WTC11 (cell line): ENCODE results near the gene SPIRE1. TPM values are rescaled to one million over a fixed set of nuclear protein-coding genes. Genes with fewer than 3 reads are reported as not detected.

Experiments used
- ATAC-seq: fragments of 200-7000 bp; cut with Tn5 transposase; 2 replicates; pipeline ENCODE4 v1.10.0; 2021; ENCODE audit warnings: mild to moderate bottlenecking, moderate library complexity
- CTCF ChIA-PET: fragments of 300-600 bp; sonication (Branson Sonifier 250); formaldehyde crosslinking; loops from one replicate; lab custom pipeline; 2021; ENCODE audit warnings: antibody characterized with exemption; lab: Charles Lee
- POLR2A ChIA-PET: fragments of 350-600 bp; sonication (Branson Sonifier 250); formaldehyde crosslinking; loops from one replicate; lab custom pipeline; 2021; ENCODE audit warnings: antibody characterized with exemption; lab: Charles Lee
- DNase-seq: peaks from one replicate; pipeline ENCODE4 v3.0.0; 2021; ENCODE audit warnings: low spot score
- H3K27ac Mint-ChIP-seq: 2 replicates; pipeline ENCODE4 v1.8.0; 2021; ENCODE audit warnings: mixed read lengths
- H3K27me3 Mint-ChIP-seq: 2 replicates; pipeline ENCODE4 v1.8.0; 2021; ENCODE audit warnings: low read depth, mild to moderate bottlenecking, moderate library complexity, mixed read lengths
- H3K36me3 Mint-ChIP-seq: 2 replicates; pipeline ENCODE4 v1.8.0; 2021; ENCODE audit warnings: mixed read lengths
- H3K4me1 Mint-ChIP-seq: 2 replicates; pipeline ENCODE4 v1.8.0; 2022; ENCODE audit warnings: mixed read lengths
- H3K4me3 Mint-ChIP-seq: 2 replicates; pipeline ENCODE4 v1.8.0; 2021; ENCODE audit warnings: mild to moderate bottlenecking, moderate library complexity, mixed read lengths
- H3K9me3 Mint-ChIP-seq: 2 replicates; pipeline ENCODE4 v1.8.0; 2021; ENCODE audit warnings: mixed read lengths
- CBFB ChIP-seq: sonication (generic); formaldehyde crosslinking; IDR thresholded peaks from 2 replicates; pipeline ENCODE4 v1.8.1; 2022; ENCODE audit warnings: mild to moderate bottlenecking, low read depth, missing genetic modification reagents
- FOXJ3 ChIP-seq: sonication (generic); formaldehyde crosslinking; IDR thresholded peaks from 2 replicates; pipeline ENCODE4 v1.9.0; 2021; ENCODE audit warnings: missing genetic modification reagents, mild to moderate bottlenecking, borderline replicate concordance
- FOXP1 ChIP-seq: sonication (generic); formaldehyde crosslinking; IDR thresholded peaks from 2 replicates; pipeline ENCODE4 v1.8.0; 2022; ENCODE audit warnings: missing genetic modification reagents, mild to moderate bottlenecking, moderate library complexity, borderline replicate concordance
- GRHL2 ChIP-seq: fragments of 250-450 bp; sonication (Bioruptor Pico); IDR thresholded peaks from 2 replicates; pipeline ENCODE4 v1.8.0; 2022; ENCODE audit warnings: mild to moderate bottlenecking, moderate library complexity; ENCODE audit not compliant: insufficient replicate concordance, severe bottlenecking
- MYBL2 ChIP-seq: sonication (generic); formaldehyde crosslinking; IDR thresholded peaks from 2 replicates; pipeline ENCODE4 v1.8.1; 2023; ENCODE audit warnings: mild to moderate bottlenecking, moderate library complexity, missing genetic modification reagents
- NFATC4 ChIP-seq: fragments of 250-450 bp; sonication (Bioruptor Pico); IDR thresholded peaks from 2 replicates; pipeline ENCODE4 v1.9.0; 2021; ENCODE audit warnings: mild to moderate bottlenecking
- OVOL2 ChIP-seq: fragments of 250-450 bp; sonication (Bioruptor Pico); IDR thresholded peaks from 2 replicates; pipeline ENCODE4 v1.9.0; 2021; ENCODE audit warnings: mild to moderate bottlenecking, borderline replicate concordance
- PRRX2 ChIP-seq: fragments of 250-450 bp; sonication (Bioruptor Pico); IDR thresholded peaks from 2 replicates; pipeline ENCODE4 v1.8.0; 2021; ENCODE audit warnings: mild to moderate bottlenecking
- RORB ChIP-seq: fragments of 250-450 bp; sonication (Bioruptor Pico); IDR thresholded peaks from 2 replicates; pipeline ENCODE4 v1.9.0; 2021; ENCODE audit warnings: mild to moderate bottlenecking
- ZNF121 ChIP-seq: sonication (generic); formaldehyde crosslinking; IDR thresholded peaks from 2 replicates; pipeline ENCODE4 v1.8.0; 2023; ENCODE audit warnings: missing genetic modification reagents
- ZNF232 ChIP-seq: sonication (generic); formaldehyde crosslinking; IDR thresholded peaks from 2 replicates; pipeline ENCODE4 v1.8.0; 2022; ENCODE audit warnings: mild to moderate bottlenecking, missing genetic modification reagents
- ZNF317 ChIP-seq: sonication (generic); formaldehyde crosslinking; IDR thresholded peaks from 2 replicates; pipeline ENCODE4 v1.8.1; 2023; ENCODE audit warnings: low read depth, mild to moderate bottlenecking, moderate library complexity, missing genetic modification reagents, borderline replicate concordance
- total RNA-seq: library from RNA; stranded (reverse); gene quantifications from 3 replicates; pipeline ENCODE4 v1.2.3, GENCODE V29; 2021
- TF ChIP-seq, protein P1 (sequence below): sonication (generic); formaldehyde crosslinking; IDR thresholded peaks from 2 replicates; pipeline ENCODE4 v1.8.1; 2023; ENCODE audit warnings: mild to moderate bottlenecking, missing genetic modification reagents, moderate library complexity
- TF ChIP-seq, protein P2 (sequence below): fragments of 250-450 bp; sonication (Bioruptor Pico); IDR thresholded peaks from 2 replicates; pipeline ENCODE4 v2.1.2; 2022; ENCODE audit warnings: mild to moderate bottlenecking, moderate library complexity
- TF ChIP-seq, protein P3 (sequence below): fragments of 250-450 bp; sonication (Bioruptor Pico); IDR thresholded peaks from 2 replicates; pipeline ENCODE4 v1.9.0; 2021; ENCODE audit warnings: mild to moderate bottlenecking
- TF ChIP-seq, protein P4 (sequence below): sonication (generic); formaldehyde crosslinking; IDR thresholded peaks from 2 replicates; pipeline ENCODE4 v1.8.0; 2022; ENCODE audit warnings: mild to moderate bottlenecking, missing genetic modification reagents
- TF ChIP-seq, protein P5 (sequence below): sonication (generic); formaldehyde crosslinking; conservative IDR thresholded peaks from 2 replicates; pipeline ENCODE4 v1.8.1; 2022; ENCODE audit warnings: mild to moderate bottlenecking, missing genetic modification reagents
- TF ChIP-seq, protein P6 (sequence below): fragments of 250-450 bp; sonication (Bioruptor Pico); IDR thresholded peaks from 2 replicates; pipeline ENCODE4 v1.8.0; 2021; ENCODE audit warnings: mild to moderate bottlenecking
- TF ChIP-seq, protein P7 (sequence below): sonication (generic); formaldehyde crosslinking; IDR thresholded peaks from 2 replicates; pipeline ENCODE4 v1.8.1; 2022; ENCODE audit warnings: mild to moderate bottlenecking, missing genetic modification reagents, moderate library complexity, borderline replicate concordance

The SPIRE1 gene
- total RNA-seq, 1 experiment from 2014 or later: 19.3 TPM

DNA sequence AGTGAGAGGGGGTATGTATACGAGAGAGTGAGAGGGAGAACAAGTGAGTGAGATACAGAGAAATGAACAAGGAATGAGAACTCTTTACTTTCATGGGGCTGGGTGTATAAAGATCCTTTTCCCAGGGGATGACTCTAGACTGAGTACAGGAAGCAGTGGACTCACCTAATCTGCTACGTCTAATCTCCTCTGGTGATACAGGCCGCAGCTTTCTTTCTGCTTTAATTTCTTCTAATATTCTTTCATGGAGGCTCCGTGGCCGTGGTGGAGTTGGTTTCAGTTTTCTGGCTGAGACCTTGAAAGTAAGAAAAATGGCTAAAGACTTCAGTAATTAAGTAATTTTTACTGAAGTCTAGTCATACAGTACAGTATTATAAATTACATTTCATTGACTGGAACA is 165.0 kb downstream of the SPIRE1 start:
- no peaks in the 10 kb centered on the region for H3K27me3 Mint-ChIP-seq
- peaks cover 3% of the 10 kb centered on the region; the same call in 1 of the 2 replicates for H3K9me3 Mint-ChIP-seq
- no peak for ATAC-seq
- POLR2A ChIA-PET: no interaction called here
- TF ChIP-seq MYBL2 (CRISPR knock-in tag) (no peak), ZNF317 (no peak), ZNF121 (CRISPR knock-in tag) (no peak), CBFB (CRISPR knock-in tag) (no peak), NFATC4 (CRISPR knock-in tag) (no peak), PRRX2 (CRISPR knock-in tag) (no peak), OVOL2 (CRISPR knock-in tag) (no peak), FOXP1 (CRISPR knock-in tag) (no peak), GRHL2 (CRISPR knock-in tag) (no peak), FOXJ3 (no peak), ZNF232 (CRISPR knock-in tag) (no peak), RORB (CRISPR knock-in tag) (no peak)
- TF ChIP-seq, protein P1, sequence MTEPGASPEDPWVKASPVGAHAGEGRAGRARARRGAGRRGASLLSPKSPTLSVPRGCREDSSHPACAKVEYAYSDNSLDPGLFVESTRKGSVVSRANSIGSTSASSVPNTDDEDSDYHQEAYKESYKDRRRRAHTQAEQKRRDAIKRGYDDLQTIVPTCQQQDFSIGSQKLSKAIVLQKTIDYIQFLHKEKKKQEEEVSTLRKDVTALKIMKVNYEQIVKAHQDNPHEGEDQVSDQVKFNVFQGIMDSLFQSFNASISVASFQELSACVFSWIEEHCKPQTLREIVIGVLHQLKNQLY (CRISPR knock-in tag): no peak
- TF ChIP-seq, protein P2, sequence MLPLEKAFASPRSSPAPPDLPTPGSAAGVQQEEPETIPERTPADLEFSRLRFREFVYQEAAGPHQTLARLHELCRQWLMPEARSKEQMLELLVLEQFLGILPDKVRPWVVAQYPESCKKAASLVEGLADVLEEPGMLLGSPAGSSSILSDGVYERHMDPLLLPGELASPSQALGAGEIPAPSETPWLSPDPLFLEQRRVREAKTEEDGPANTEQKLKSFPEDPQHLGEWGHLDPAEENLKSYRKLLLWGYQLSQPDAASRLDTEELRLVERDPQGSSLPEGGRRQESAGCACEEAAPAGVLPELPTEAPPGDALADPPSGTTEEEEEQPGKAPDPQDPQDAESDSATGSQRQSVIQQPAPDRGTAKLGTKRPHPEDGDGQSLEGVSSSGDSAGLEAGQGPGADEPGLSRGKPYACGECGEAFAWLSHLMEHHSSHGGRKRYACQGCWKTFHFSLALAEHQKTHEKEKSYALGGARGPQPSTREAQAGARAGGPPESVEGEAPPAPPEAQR (CRISPR knock-in tag): no peak
- TF ChIP-seq, protein P3, sequence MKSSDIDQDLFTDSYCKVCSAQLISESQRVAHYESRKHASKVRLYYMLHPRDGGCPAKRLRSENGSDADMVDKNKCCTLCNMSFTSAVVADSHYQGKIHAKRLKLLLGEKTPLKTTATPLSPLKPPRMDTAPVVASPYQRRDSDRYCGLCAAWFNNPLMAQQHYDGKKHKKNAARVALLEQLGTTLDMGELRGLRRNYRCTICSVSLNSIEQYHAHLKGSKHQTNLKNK (CRISPR knock-in tag): no peak
- TF ChIP-seq, protein P4, sequence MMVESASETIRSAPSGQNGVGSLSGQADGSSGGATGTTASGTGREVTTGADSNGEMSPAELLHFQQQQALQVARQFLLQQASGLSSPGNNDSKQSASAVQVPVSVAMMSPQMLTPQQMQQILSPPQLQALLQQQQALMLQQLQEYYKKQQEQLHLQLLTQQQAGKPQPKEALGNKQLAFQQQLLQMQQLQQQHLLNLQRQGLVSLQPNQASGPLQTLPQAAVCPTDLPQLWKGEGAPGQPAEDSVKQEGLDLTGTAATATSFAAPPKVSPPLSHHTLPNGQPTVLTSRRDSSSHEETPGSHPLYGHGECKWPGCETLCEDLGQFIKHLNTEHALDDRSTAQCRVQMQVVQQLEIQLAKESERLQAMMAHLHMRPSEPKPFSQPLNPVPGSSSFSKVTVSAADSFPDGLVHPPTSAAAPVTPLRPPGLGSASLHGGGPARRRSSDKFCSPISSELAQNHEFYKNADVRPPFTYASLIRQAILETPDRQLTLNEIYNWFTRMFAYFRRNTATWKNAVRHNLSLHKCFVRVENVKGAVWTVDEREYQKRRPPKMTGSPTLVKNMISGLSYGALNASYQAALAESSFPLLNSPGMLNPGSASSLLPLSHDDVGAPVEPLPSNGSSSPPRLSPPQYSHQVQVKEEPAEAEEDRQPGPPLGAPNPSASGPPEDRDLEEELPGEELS (CRISPR knock-in tag): no peak
- TF ChIP-seq, protein P5, sequence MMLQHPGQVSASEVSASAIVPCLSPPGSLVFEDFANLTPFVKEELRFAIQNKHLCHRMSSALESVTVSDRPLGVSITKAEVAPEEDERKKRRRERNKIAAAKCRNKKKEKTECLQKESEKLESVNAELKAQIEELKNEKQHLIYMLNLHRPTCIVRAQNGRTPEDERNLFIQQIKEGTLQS (CRISPR knock-in tag): no peak
- TF ChIP-seq, protein P6, sequence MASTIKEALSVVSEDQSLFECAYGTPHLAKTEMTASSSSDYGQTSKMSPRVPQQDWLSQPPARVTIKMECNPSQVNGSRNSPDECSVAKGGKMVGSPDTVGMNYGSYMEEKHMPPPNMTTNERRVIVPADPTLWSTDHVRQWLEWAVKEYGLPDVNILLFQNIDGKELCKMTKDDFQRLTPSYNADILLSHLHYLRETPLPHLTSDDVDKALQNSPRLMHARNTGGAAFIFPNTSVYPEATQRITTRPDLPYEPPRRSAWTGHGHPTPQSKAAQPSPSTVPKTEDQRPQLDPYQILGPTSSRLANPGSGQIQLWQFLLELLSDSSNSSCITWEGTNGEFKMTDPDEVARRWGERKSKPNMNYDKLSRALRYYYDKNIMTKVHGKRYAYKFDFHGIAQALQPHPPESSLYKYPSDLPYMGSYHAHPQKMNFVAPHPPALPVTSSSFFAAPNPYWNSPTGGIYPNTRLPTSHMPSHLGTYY (CRISPR knock-in tag): no peak
- TF ChIP-seq, protein P7, sequence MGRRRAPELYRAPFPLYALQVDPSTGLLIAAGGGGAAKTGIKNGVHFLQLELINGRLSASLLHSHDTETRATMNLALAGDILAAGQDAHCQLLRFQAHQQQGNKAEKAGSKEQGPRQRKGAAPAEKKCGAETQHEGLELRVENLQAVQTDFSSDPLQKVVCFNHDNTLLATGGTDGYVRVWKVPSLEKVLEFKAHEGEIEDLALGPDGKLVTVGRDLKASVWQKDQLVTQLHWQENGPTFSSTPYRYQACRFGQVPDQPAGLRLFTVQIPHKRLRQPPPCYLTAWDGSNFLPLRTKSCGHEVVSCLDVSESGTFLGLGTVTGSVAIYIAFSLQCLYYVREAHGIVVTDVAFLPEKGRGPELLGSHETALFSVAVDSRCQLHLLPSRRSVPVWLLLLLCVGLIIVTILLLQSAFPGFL (CRISPR knock-in tag): no peak
- TF ChIP-seq, all 79 proteins: peak for 0
- no peak for DNase-seq
- no peak overlapping the region for H3K27ac Mint-ChIP-seq
- CTCF ChIA-PET: no interaction called here
- H3K4me3 Mint-ChIP-seq: no peak overlapping the region
- H3K36me3 Mint-ChIP-seq: peaks cover 3% of the 10 kb centered on the region; the same call in 1 of the 2 replicates
- H3K4me1 Mint-ChIP-seq: no peaks in the 10 kb centered on the region
